Calu3 (cell line): ENCODE results near the gene MAP2K4. TPM values are rescaled to one million over a fixed set of nuclear protein-coding genes. Genes with fewer than 3 reads are reported as not detected.

Source experiments
- BruUV-seq: library from RNA; stranded (reverse); fragments of 400-500 nt; replicated peaks from 2 replicates; lab custom pipeline; 2021; lab: Mats Ljungman, UMichigan
- CTCF ChIA-PET: fragments of 300-600 bp; sonication (Branson Sonifier 250); formaldehyde crosslinking; loops from one replicate; lab custom pipeline; 2022; ENCODE audit warnings: antibody characterized with exemption; lab: Charles Lee
- DNase-seq: peaks from one replicate; pipeline ENCODE4 v3.0.0; 2022
- H3K27ac Mint-ChIP-seq: one replicate; pipeline ENCODE4 v1.8.0; 2022; ENCODE audit warnings: mixed read lengths; ENCODE audit not compliant: unreplicated experiment
- H3K27me3 Mint-ChIP-seq: one replicate; pipeline ENCODE4 v1.8.0; 2022; ENCODE audit warnings: mixed read lengths; ENCODE audit not compliant: unreplicated experiment
- H3K36me3 Mint-ChIP-seq: one replicate; pipeline ENCODE4 v1.8.0; 2022; ENCODE audit warnings: mild to moderate bottlenecking, moderate library complexity, mixed read lengths; ENCODE audit not compliant: insufficient read depth, unreplicated experiment
- H3K4me1 Mint-ChIP-seq: one replicate; pipeline ENCODE4 v1.8.0; 2022; ENCODE audit warnings: mild to moderate bottlenecking, low read depth, mixed read lengths; ENCODE audit not compliant: unreplicated experiment
- H3K4me3 Mint-ChIP-seq: one replicate; pipeline ENCODE4 v1.8.0; 2022; ENCODE audit warnings: mild to moderate bottlenecking, low read depth, moderate library complexity, mixed read lengths; ENCODE audit not compliant: unreplicated experiment
- H3K9me3 Mint-ChIP-seq: one replicate; pipeline ENCODE4 v1.8.0; 2022; ENCODE audit warnings: low read depth, mixed read lengths; ENCODE audit not compliant: unreplicated experiment
- CTCF ChIP-seq: fragments of 200-600 bp; IDR thresholded peaks from one replicate; pipeline ENCODE4 v1.8.0; 2022; ENCODE audit warnings: antibody characterized with exemption; ENCODE audit not compliant: unreplicated experiment
- intact Hi-C: fragments of 100-400 bp; cut with micrococcal nuclease; formaldehyde crosslinking; loops from one replicate; pipeline ENCODE4 v1.10.0; 2022; ENCODE audit not compliant: unreplicated experiment
- total RNA-seq: library from RNA; stranded (reverse); gene quantifications from 2 replicates; pipeline ENCODE4 v1.2.3, GENCODE V29; 2022

MAP2K4 gene
- total RNA-seq, 1 experiment from 2014 or later, result 16.1 TPM

DNA sequence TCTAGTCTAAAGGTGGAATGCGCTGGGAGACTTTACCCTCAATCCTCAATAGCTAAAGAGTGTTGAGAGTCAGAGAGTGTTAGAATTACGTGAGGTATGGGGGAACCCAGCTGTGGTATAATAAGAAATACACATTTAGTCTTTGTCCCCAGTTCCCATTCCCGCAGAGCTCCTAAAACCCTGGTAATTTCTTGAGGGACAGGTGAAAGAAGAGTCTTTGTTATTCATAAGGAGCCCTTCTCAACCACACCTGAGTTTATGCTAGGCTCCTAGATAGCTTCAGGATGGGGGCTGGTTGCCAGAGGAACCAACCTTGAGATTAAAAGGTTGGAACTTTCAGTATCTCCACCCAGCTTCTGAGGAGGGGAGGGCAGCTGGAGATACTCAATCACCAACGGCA, 29.2 kb upstream of the MAP2K4 start:
- H3K4me3 Mint-ChIP-seq, result no peak overlapping the region
- no TSS peak for BruUV-seq
- no peak overlapping the region for H3K27ac Mint-ChIP-seq

GRCh38 chr17:11996722-11997146, 23.9 kb upstream of the MAP2K4 start:
- peaks cover 9% of the 10 kb centered on the region for H3K36me3 Mint-ChIP-seq
- CTCF ChIA-PET, result interaction anchor here (0.7 to 1.3 kb wide), 4 partner anchors 16 to 631 kb away, joined by 3 read pairs; no protein-coding TSS in a partner anchor
- H3K9me3 Mint-ChIP-seq, result no peaks in the 10 kb centered on the region
- DNase-seq, result no peak
- intact Hi-C loops, result no loop called here
- BruUV-seq, result TSS peak; percentile 43
- H3K4me1 Mint-ChIP-seq, result peaks cover 8% of the 10 kb centered on the region
- H3K27me3 Mint-ChIP-seq, result no peaks in the 10 kb centered on the region
- H3K27ac Mint-ChIP-seq, result no peak overlapping the region
- peak overlapping the region; percentile 77 for H3K4me3 Mint-ChIP-seq
- no peak for TF ChIP-seq CTCF

More for the DNA sequence above, 29.2 kb upstream of the MAP2K4 start:
- TF ChIP-seq CTCF, result no peak
- CTCF ChIA-PET, result no interaction called here
- Mint-ChIP-seq H3K36me3 (no peaks in the 10 kb centered on the region), H3K27me3 (no peaks in the 10 kb centered on the region), H3K9me3 (no peaks in the 10 kb centered on the region), H3K4me1 (no peaks in the 10 kb centered on the region)
- no peak for DNase-seq
- intact Hi-C loops, result no loop called here

DNA sequence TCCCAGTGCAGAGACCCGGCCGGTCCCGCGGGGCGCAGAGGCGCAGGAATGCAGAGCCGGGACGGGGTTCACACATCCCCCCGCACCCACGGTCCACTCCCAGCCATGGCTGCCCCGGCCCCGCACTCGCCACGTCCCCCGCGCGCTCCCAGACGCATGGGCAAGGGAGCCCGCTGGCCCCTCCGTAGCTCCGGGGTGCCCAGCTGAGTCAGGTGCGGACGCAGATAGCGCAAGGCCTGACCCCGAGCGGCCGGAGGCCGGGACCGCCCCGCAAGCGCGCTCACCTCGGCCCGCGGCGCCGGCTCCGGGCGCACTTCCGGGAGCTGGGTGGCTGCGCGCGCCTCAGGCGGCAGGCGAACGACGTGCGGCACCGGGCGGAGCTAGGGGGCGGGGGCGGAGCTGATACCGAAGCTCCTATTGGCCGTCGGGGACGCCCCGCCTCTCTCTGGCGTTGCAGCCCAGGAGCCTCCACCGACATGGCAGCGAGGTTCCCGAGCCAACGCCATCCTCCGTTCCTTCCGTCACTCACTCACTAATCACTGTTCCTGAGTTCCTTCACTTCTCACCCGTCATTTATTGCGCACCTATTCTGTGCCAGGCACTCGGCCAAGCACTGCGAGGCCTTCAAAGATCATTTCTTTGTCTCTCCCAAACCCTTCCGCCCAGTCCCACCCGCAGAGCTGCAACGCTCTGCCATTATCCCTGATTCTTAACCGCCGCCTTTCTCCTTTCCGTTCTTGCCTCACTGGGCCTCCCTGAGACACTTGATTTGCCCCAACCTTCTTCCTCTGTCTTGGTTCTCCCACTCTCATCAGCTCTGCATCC, 23.3 kb upstream of the MAP2K4 start, which contains the start of gene ZNF18:
Gene ZNF18, minus strand, starts transcription at position 329 of the 825 bp plus-strand sequence. CDS start 4,646 bp downstream, outside the sequence.
- CTCF ChIA-PET, result interaction anchor here (0.7 to 1.3 kb wide), 5 partner anchors 16 to 630 kb away, joined by 3 read pairs; partner anchors contain the start of gene MAP2K4
- TF ChIP-seq CTCF, result no peak
- Mint-ChIP-seq H3K36me3 (peaks cover 9% of the 10 kb centered on the region), H3K27ac (peak within 1 kb of the TSS; percentile 76), H3K4me1 (peaks cover 8% of the 10 kb centered on the region), H3K27me3 (no peaks in the 10 kb centered on the region), H3K4me3 (peak within 1 kb of the TSS; percentile 77), H3K9me3 (no peaks in the 10 kb centered on the region)
- intact Hi-C loops, result no loop called here
- DNase-seq, result peak; percentile 93
- no TSS peak for BruUV-seq

DNA sequence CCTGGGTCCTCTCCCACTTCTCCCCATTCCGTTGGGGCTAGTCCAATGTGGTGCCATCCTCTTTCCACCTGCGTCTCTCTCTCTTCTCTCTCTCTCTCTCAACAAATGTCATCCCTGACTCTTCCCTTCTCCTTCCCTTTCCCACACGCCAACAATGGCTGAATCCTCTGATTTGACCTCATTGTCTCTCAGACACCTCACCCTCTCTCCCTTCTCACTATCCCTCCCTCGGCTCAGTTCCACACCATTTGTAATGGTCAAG, 22.8 kb upstream of the MAP2K4 start:
- intact Hi-C loops, result no loop called here
- Mint-ChIP-seq H3K27me3 (no peaks in the 10 kb centered on the region), H3K4me3 (peak overlapping the region; percentile 77), H3K4me1 (peaks cover 8% of the 10 kb centered on the region), H3K9me3 (no peaks in the 10 kb centered on the region), H3K36me3 (peaks cover 9% of the 10 kb centered on the region), H3K27ac (peak overlapping the region; percentile 76)
- CTCF ChIA-PET, result interaction anchor here (1.0 to 1.3 kb wide), 2 partner anchors 22 to 27 kb away, joined by 3 read pairs; partner anchors contain the start of gene MAP2K4
- no peak for DNase-seq
- BruUV-seq, result no TSS peak
- no peak for TF ChIP-seq CTCF
